OCI-LY1 (cell line): ENCODE data around the gene ZNF672.
A peak's percentile ranks its signal among the peaks of the same experiment; 100 is the strongest.
"Not testable (repeated sequence)": the region's sequence is repeated elsewhere in the genome, so short reads cannot be mapped to it uniquely, and the experiment has no call there.

Experiments
- H2AFZ ChIP-seq: fragments of 200-600 bp; sonication (generic), shearing (Covaris generic); 2 replicates; pipeline ENCODE4 v1.6.0; 2014; ENCODE audit warnings: antibody characterized with exemption, mild to moderate bottlenecking, low read length
- H3F3A ChIP-seq: fragments of 200-600 bp; sonication (generic), shearing (Covaris generic); 2 replicates; pipeline ENCODE4 v1.6.0; 2014; ENCODE audit warnings: mild to moderate bottlenecking, antibody characterized with exemption, low read length, moderate library complexity; ENCODE audit not compliant: insufficient read depth
- H3K27ac ChIP-seq: fragments of 200-600 bp; sonication (generic); 2 replicates; pipeline ENCODE4 v1.5.1; 2014; ENCODE audit warnings: low read length, mixed run types, mild to moderate bottlenecking, low read depth; ENCODE audit not compliant: poor library complexity, severe bottlenecking
- H3K27me3 ChIP-seq: fragments of 200-600 bp; sonication (generic); 2 replicates; pipeline ENCODE4 v1.6.0; 2014; ENCODE audit warnings: antibody characterized with exemption, mild to moderate bottlenecking, low read length, moderate library complexity; ENCODE audit not compliant: insufficient read depth
- H3K36me3 ChIP-seq: fragments of 200-600 bp; sonication (generic); 2 replicates; pipeline ENCODE4 v1.6.1; 2014; ENCODE audit warnings: mild to moderate bottlenecking, antibody characterized with exemption, low read length, moderate library complexity, mixed read lengths; ENCODE audit not compliant: insufficient read depth
- H3K4me1 ChIP-seq: fragments of 200-600 bp; sonication (generic); 2 replicates; pipeline ENCODE4 v1.5.1; 2014; ENCODE audit warnings: mild to moderate bottlenecking, low read length, moderate library complexity; ENCODE audit not compliant: insufficient read depth, severe bottlenecking
- H3K4me2 ChIP-seq: fragments of 200-600 bp; sonication (generic), shearing (Covaris generic); 2 replicates; pipeline ENCODE4 v1.6.1; 2014; ENCODE audit warnings: low read length
- H3K4me3 ChIP-seq: fragments of 200-600 bp; sonication (generic); 2 replicates; pipeline ENCODE4 v1.5.1; 2014; ENCODE audit warnings: low read length, low read depth, mild to moderate bottlenecking, mixed read lengths; ENCODE audit not compliant: poor library complexity, severe bottlenecking
- H3K79me2 ChIP-seq: fragments of 200-600 bp; shearing (Covaris generic); 2 replicates; pipeline ENCODE4 v1.6.1; 2016; ENCODE audit warnings: mixed run types, low read length, mixed read lengths; ENCODE audit not compliant: insufficient read depth
- H3K9ac ChIP-seq: fragments of 200-600 bp; sonication (generic), shearing (Covaris generic); 2 replicates; pipeline ENCODE4 v1.6.1; 2014; ENCODE audit warnings: mild to moderate bottlenecking, low read length, mixed read lengths
- H3K9me2 ChIP-seq: fragments of 200-600 bp; sonication (generic), shearing (Covaris generic); 2 replicates; pipeline ENCODE4 v1.6.1; 2014; ENCODE audit warnings: low read depth, mild to moderate bottlenecking, low read length, mixed read lengths
- H3K9me3 ChIP-seq: fragments of 200-600 bp; shearing (Covaris generic); 2 replicates; pipeline ENCODE4 v1.6.1; 2014; ENCODE audit warnings: low read length, mixed read lengths
- H4K20me1 ChIP-seq: fragments of 200-600 bp; sonication (generic), shearing (Covaris generic); 2 replicates; pipeline ENCODE4 v1.6.0; 2016; ENCODE audit warnings: mild to moderate bottlenecking, low read length; ENCODE audit not compliant: insufficient read depth
- CTCF ChIP-seq: fragments of 200-600 bp; sonication (generic), shearing (Covaris generic); IDR thresholded peaks from 2 replicates; pipeline ENCODE4 v1.5.1; 2017; ENCODE audit warnings: mild to moderate bottlenecking, antibody characterized with exemption, low read length, moderate library complexity, mixed read lengths
- EZH2 ChIP-seq: fragments of 200-600 bp; sonication (generic), shearing (Covaris generic); IDR thresholded peaks from 2 replicates; pipeline ENCODE4 v1.8.0; 2017; ENCODE audit warnings: borderline replicate concordance, mixed run types, mild to moderate bottlenecking, antibody characterized with exemption, low read length, moderate library complexity, mixed read lengths

Gene ZNF672

DNA sequence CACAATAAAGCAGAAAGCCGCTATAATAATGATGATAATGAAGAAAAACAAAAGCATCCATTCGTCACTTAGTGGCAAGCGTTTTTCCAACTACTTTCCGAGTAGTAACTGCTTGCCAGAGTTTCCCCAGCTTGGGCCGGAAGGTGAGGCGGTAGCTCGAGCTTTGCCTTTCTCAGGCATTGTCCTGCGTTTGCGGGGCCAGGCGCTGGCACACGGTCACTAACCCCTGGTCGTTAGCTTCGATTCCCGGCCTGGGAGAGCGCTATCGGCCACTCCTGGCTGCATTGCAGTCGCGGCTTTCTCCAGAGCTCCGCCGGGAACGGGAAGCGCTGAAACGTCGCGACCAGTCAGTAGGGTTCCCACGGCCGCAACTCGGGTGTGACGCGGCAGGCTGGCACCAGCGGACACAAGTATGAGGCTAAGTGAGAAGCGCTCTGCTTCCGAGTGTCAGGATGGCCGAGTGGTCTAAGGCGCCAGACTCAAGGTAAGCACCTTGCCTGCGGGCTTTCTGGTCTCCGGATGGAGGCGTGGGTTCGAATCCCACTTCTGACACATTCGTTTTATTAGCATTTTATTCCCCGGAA, 35.5 kb downstream of the ZNF672 start:
- Histone ChIP-seq H3K79me2 (no peaks in the 10 kb centered on the region), H3K9ac (peak overlapping the region; percentile 68), H3K4me2 (peak overlapping the region; percentile 66), H3F3A (0 out of 2 replicates have a peak, but pooled peaks cover 4% of the 10 kb centered on the region), H3K36me3 (no peaks in the 10 kb centered on the region), H4K20me1 (no peaks in the 10 kb centered on the region), H3K9me2 (no peaks in the 10 kb centered on the region), H3K4me1 (peaks cover 6% of the 10 kb centered on the region), H3K9me3 (no peaks in the 10 kb centered on the region), H3K27me3 (no peaks in the 10 kb centered on the region), H3K4me3 (peak overlapping the region; percentile 76), H2AFZ (peak overlapping the region; percentile 27), H3K27ac (peak overlapping the region; percentile 65)
- TF ChIP-seq EZH2, result no peak
- TF ChIP-seq CTCF, result no peak

DNA sequence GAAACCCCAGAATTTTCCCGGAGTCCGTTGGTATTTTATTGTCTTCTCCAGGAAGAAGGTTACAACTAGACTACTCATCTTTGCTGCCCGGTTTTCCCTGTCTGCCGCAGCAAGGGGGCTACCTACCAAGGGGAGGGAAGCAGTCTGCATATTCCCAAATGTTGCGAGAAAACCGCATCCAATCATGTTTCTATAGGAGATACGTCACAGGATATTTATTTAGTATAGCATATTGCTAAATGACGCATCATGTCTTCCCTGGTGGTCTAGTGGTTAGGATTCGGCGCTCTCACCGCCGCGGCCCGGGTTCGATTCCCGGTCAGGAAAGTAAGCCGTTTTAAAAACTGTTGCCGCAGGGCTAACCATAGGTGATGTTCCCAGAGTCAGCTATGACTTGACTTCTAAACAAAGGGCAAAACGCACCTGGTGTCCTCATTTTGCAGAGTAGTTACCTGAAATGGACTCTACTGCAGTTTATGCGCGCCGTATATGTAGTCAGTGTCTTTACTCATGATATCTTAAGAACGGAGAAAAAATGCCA, 36.0 kb downstream of the ZNF672 start:
- no peaks in the 10 kb centered on the region for H3K27me3 ChIP-seq
- peak overlapping the region; percentile 76 for H3K4me3 ChIP-seq
- no peaks in the 10 kb centered on the region for H3K79me2 ChIP-seq
- H3K9ac ChIP-seq, result peak overlapping the region; percentile 49; the same call in 1 of the 2 replicates
- peak overlapping the region; percentile 66 for H3K4me2 ChIP-seq
- no peaks in the 10 kb centered on the region for H4K20me1 ChIP-seq
- no peaks in the 10 kb centered on the region for H3K36me3 ChIP-seq
- TF ChIP-seq CTCF, result no peak
- no peak for TF ChIP-seq EZH2
- H3K9me2 ChIP-seq, result no peaks in the 10 kb centered on the region
- no peak overlapping the region for H2AFZ ChIP-seq
- H3K9me3 ChIP-seq, result no peaks in the 10 kb centered on the region
- H3F3A ChIP-seq, result 0 out of 2 replicates have a peak, but pooled peaks cover 4% of the 10 kb centered on the region
- no peak overlapping the region for H3K27ac ChIP-seq
- peaks cover 6% of the 10 kb centered on the region for H3K4me1 ChIP-seq

- Histone ChIP-seq H3K79me2 (no peaks in the 10 kb centered on the region), H2AFZ (no peak overlapping the region), H3K4me2 (no peak overlapping the region), H3K9me3 (no peaks in the 10 kb centered on the region), H3K27ac (no peak overlapping the region), H3K9me2 (no peaks in the 10 kb centered on the region), H3K36me3 (no peaks in the 10 kb centered on the region), H3K4me1 (no peaks in the 10 kb centered on the region), H3F3A (no peaks in the 10 kb centered on the region), H3K4me3 (no peak overlapping the region), H4K20me1 (no peaks in the 10 kb centered on the region), H3K9ac (no peak overlapping the region), H3K27me3 (no peaks in the 10 kb centered on the region)
- TF ChIP-seq CTCF (no peak), EZH2 (no peak)
Measured at GRCh38 chr1:248881261-248881660, 43.2 kb downstream of the ZNF672 start.

- H3K9ac ChIP-seq, H2AFZ ChIP-seq, H3K9me2 ChIP-seq, H4K20me1 ChIP-seq, H3K79me2 ChIP-seq, H3K4me3 ChIP-seq, H3K4me1 ChIP-seq, H3K9me3 ChIP-seq, H3K27me3 ChIP-seq, H3K27ac ChIP-seq, H3K36me3 ChIP-seq, H3F3A ChIP-seq, H3K4me2 ChIP-seq: not testable (repeated sequence)
Measured at GRCh38 chr1:248882427-248882826, 44.4 kb downstream of the ZNF672 start.
